DND-41 (cell line): ENCODE results near the gene MAP7.

ENCODE experiments used
- EZH2 ChIP-seq: IDR thresholded peaks from 3 replicates; pipeline ENCODE4 v1.6.1; 2012; ENCODE audit warnings: borderline replicate concordance, low read depth, mild to moderate bottlenecking, moderate library complexity, low read length, inconsistent platforms; ENCODE audit not compliant: severe bottlenecking
- TF ChIP-seq, protein P1 (sequence below): IDR thresholded peaks from 2 replicates; pipeline ENCODE4 v1.5.1; 2012; ENCODE audit warnings: borderline replicate concordance, low read length, moderate library complexity, mild to moderate bottlenecking; ENCODE audit not compliant: poor library complexity, severe bottlenecking; ENCODE audit errors: extremely low read depth

DNA sequence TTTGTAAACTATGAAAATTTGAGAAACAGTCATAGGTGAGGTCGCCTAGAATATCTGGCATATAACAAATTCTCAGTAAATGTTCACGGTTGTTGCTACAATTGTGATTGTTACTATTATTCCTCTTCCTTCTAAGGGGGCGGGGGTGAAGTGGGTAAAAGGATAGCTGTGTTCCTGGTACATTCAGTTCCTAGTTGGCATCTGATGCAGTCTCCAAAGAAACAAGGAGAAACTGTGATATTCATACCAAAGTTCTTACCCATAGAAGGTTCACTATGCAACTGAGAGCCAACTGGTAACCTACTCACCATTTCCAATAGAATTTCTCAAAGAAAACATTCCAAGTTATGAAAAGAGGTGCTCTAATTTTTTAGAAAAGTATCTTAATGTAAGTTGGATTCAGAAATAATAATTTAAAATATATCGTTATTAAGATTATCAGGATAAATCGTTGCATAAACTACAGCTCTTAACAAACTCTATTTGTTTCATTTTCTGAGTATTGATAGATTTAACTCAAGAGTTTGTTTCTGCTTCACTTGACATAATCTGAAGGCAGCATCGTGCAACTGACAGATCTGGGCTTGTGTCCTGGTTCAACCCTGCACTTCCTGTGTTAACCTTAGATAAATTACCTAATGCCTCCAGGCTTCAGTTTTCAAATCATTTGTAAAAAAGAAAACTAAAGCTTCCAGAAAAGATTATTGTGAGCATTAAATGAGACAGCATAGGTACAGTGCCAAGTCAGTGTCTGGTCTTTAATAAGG, 13.3 kb upstream of the MAP7 start:
- TF ChIP-seq, protein P1, sequence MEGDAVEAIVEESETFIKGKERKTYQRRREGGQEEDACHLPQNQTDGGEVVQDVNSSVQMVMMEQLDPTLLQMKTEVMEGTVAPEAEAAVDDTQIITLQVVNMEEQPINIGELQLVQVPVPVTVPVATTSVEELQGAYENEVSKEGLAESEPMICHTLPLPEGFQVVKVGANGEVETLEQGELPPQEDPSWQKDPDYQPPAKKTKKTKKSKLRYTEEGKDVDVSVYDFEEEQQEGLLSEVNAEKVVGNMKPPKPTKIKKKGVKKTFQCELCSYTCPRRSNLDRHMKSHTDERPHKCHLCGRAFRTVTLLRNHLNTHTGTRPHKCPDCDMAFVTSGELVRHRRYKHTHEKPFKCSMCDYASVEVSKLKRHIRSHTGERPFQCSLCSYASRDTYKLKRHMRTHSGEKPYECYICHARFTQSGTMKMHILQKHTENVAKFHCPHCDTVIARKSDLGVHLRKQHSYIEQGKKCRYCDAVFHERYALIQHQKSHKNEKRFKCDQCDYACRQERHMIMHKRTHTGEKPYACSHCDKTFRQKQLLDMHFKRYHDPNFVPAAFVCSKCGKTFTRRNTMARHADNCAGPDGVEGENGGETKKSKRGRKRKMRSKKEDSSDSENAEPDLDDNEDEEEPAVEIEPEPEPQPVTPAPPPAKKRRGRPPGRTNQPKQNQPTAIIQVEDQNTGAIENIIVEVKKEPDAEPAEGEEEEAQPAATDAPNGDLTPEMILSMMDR, result no peak
- TF ChIP-seq EZH2, result no peak
